Posterior vena cava (tissue), 2 donors: ENCODE data around the gene KDM1B. TPM values are rescaled to one million over a fixed set of nuclear protein-coding genes. Genes with fewer than 3 reads are reported as not detected.

Source experiments
- DNase-seq: peaks from one replicate; pipeline ENCODE4 v3.0.0-alpha.2; 2020; ENCODE audit warnings: low spot score
- intact Hi-C, 2 donors: fragments of 100-400 bp; cut with DNase I; formaldehyde crosslinking; loops; one replicate each; pipeline versions ENCODE4 v1.14.1 to v1.14.2; 2022 to 2023
- total RNA-seq, 2 donors: library from RNA; stranded (reverse); fragmentation: NEBNext Ultra II Directional; extraction: Animal tissue kit (Norgen Biotek cat#: 25700); gene quantifications; one replicate each; pipeline ENCODE4 v1.2.1, GENCODE V29; 2021
- donor health status: DM: yes; HTN: yes; CAD: no.
- donor health status: DM: yes; HTN: yes; CAD: no.

Gene KDM1B
- total RNA-seq, 2 donors from 2014 or later: 15.1 to 15.8 TPM

- DNase-seq: no peak
- intact Hi-C loops: no loop called here
Observed at GRCh38 chr6:18248698-18249097, 93.5 kb downstream of the KDM1B start.

- intact Hi-C loops: no loop called here
- DNase-seq: no peak
Observed at GRCh38 chr6:18249271-18249670, 94.0 kb downstream of the KDM1B start.

- intact Hi-C loops: no loop called here
Observed at GRCh38 chr6:18253635-18254034, 98.4 kb downstream of the KDM1B start.

DNA sequence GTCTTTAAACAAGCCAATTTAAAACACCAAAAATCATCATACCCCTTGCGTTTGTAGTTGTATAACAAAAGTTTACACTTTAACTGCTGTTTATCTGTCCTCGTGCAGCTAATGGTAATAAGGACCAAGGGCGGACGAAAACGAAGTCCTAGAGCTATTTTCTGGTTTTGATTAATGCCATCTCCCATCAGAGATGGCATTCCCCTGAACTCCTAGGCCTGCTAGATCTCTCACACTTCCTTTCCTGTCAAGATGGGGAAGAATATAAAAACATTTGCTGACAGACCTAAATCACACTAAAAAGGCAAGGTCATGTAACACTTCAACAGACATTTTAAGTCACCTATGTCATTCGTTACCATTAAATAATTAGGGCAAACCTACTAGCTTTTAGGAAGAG, 99.6 kb downstream of the KDM1B start:
- intact Hi-C loops: no loop called here
- DNase-seq: no peak

More at GRCh38 chr6:18253635-18254034, 98.4 kb downstream of the KDM1B start:
- no peak for DNase-seq

GRCh38 chr6:18259675-18260447, 104.6 kb downstream of the KDM1B start:
- intact Hi-C loops: no loop called here

GRCh38 chr6:18260448-18261106, 105.4 kb downstream of the KDM1B start:
- DNase-seq: peak; percentile 77
- intact Hi-C loops: no loop called here

More at GRCh38 chr6:18259675-18260447, 104.6 kb downstream of the KDM1B start:
- DNase-seq: no peak

GRCh38 chr6:18261877-18262276, 106.7 kb downstream of the KDM1B start:
- intact Hi-C loops: no loop called here
- DNase-seq: no peak

DNA sequence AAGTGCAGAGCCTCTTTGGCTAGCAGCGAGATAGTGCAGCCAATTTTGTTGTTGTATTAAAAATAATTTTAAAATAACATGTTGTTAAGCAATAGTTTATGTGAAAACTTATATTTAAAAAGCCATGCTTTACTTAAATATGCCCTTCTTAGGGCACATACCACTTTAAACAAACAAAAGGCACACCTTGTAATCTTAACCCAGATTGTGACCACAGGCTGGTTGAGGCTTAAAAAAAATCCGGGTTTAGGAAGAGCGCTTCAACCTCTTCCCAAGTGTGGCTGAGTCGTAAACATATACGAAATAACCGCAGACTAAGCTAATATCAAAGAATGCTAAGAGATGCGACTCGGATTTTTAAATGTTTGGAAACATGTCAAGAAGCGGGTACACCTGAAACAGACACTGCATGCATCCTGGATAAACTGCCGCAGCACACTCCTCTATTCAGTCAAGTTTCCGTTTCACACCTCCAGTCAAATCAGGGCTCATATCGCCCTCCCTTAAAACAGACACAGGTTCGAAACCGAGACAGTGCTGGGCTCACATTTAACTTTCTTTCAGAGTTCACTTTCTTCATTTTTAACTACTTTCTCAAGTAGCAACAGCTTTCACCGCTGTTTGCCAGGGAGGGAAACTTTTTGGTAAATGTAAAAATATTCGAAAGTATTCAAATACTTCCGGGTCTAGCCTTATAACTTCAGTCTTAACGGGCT, 107.6 kb downstream of the KDM1B start:
- no peak for DNase-seq
- intact Hi-C loops: no loop called here

- intact Hi-C loops: no loop called here
- DNase-seq: peak; percentile 82
Observed at GRCh38 chr6:18263418-18264218, 108.4 kb downstream of the KDM1B start.

DNA sequence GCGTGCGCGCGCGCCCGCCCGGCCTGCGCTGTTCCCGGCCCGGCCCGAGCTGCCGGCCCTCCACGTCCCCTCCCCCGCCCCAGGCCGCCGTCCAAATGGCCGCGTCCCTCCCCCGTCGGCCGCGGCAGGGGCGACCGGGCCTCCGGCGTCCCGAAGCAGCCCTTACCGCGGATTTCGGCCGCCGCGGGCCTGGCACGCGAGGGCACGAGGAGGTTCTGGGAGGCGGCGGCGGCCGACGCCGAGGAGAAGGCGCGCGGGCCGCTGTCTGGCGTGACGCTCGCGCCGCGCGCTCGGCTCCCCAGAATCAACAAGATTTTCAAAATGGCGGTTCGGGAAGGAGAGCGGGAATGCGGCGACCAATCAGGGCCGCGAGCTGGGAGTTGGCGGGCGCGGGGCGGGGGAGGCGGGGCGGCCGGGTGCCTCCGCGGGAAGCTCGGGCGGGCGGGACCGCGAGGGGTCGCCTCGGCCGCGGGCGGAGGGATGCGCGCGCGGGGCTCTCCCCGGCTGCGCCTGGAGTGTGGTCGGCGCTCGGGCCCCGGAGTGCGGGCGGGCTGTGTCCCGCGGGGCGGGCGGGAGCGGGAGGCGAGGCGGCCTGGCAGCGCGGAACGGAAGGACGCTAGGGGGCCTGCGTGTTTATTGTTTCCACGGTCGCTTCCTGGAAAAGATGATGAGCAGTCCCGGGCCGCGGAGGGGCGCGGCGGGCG, 109.1 kb downstream of the KDM1B start, which contains the start of gene DEK:
DEK (minus strand) TSS at position 312 of the 704 bp plus-strand sequence. CDS start 543 bp downstream, outside the sequence.
- intact Hi-C loops: no loop called here
- peak; percentile 95 for DNase-seq

DNA sequence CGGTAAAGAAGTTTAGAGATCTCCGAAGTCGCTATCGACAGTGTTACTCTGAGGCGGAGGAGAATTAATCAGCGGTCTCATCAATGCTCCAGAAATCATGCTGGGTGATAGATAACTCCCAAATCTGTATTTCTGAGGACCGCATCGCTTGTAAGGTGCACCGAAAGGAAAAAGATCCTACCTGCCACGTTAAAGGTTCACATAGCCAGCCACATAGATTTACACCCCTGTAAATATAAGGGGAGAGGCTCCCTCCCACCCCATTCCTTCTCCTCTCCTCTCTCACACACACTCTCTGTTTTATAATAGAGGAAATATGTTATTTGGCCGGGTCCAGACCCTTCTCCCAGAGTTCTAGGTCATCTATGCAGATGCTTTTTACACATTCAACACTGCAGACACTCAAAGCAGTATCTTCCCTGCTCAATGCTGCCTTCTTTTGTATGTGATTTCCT, 109.7 kb downstream of the KDM1B start:
- DNase-seq: no peak
- intact Hi-C loops: no loop called here

DNA sequence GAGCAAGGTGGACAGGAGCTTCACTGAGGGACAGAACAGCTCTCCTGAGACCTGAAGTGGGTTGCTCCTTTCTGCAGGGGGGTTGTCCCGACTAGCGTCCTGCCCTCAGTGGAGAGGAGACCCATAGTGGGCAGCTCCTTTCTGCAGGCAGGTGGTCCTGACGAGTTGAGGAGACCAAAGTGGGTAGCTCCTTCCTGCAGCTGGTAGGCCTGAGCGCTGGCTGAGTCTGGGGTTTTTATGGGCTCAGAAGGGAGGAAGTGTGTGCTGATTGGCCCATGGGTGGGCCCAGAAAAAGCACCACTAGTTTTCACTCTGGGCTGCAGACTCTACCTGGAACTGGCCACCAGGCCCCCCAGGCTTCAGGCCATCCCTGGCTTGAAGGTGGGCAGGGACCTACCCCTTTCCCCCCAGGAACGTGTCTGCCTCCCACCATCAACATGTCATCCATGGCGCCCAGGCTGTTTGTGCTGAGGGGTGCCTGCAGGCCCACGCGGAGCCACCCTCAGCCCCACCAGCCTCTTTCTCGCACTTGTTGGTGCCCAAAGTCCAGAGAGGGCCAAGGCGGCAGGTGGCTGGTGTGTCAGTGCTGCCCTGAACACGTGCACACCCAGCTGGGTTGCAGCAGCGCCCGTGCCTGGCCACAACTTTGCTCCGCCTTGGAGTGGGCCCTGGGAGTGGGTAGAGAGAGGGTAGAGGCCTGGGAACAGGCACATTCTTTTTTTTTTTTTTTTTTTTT, 110.7 kb downstream of the KDM1B start:
- intact Hi-C loops: no loop called here
- no peak for DNase-seq

DNA sequence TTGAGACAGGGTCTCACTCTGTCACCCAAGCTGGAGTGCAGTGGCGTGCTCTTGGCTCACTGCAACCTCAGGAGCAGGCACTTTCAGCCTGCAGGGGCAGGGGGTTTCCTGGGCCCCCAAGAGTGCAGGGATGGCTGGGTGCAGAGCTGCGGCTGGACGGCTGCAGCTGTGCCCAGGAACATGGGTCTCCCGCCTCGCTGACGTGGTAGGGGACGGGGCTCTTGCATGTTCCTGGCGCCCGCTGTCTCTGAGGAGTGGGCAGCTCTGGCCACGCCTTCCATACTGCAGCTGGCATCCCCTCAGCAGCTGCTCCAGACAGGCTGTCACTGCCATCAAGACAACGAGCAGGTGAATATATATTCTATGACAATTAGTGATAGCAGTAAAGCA, 111.3 kb downstream of the KDM1B start:
- no peak for DNase-seq
- intact Hi-C loops: no loop called here

DNA sequence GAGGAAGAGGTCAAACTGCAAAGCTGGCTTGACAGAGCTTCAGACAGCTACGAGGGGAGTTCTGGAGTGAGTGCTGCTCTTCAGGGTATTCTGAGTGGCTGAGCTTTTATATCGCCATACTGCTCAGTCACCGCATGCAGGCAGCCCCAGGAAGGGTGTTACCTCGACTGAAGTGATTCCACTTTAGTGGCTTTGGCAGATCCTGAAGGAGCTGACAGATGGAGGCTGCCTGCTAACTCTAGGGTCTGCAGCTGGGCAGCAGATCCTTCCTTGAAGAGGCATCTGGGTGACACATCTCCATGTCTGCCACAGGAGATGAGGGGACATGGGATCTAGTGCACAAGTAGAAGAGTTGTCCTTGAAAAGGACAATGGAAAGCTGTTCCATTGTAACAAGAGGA, 112.8 kb downstream of the KDM1B start:
- no peak for DNase-seq
- intact Hi-C loops: no loop called here

GRCh38 chr6:18269253-18269652, 114.0 kb downstream of the KDM1B start:
- no peak for DNase-seq
- intact Hi-C loops: no loop called here

DNA sequence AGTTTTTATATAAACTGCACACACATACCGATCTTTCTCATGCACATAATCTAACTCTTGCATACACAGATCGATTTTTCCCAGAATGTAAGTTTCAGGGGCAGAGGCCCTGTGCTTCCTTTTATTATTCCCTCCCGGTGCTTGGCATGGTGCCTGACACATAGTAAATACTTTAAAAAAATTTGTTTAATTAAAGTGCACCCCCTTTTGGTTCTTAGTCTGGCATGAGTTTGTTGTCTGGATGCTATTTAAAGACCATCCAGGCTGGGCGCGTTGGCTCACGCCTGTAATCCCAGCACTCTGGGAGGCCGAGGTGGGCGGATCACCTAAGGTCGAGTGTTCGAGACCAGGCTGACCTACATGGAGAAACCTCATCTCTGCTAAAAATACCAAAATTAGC, 114.5 kb downstream of the KDM1B start:
- DNase-seq: no peak

GRCh38 chr6:18270216-18270615, 115.0 kb downstream of the KDM1B start:
- no peak for DNase-seq
- intact Hi-C loops: no loop called here

More for the DNA sequence above, 114.5 kb downstream of the KDM1B start:
- intact Hi-C loops: no loop called here
